HG03457 (cell line): ENCODE measurements around the gene PTCH1.

Experiments used
- ATAC-seq: cut with Tn5 transposase; IDR thresholded peaks from one replicate; pipeline ENCODE4 v1.9.1; 2021; ENCODE audit warnings: moderate number of reproducible peaks; ENCODE audit not compliant: unreplicated experiment

PTCH1 gene

DNA sequence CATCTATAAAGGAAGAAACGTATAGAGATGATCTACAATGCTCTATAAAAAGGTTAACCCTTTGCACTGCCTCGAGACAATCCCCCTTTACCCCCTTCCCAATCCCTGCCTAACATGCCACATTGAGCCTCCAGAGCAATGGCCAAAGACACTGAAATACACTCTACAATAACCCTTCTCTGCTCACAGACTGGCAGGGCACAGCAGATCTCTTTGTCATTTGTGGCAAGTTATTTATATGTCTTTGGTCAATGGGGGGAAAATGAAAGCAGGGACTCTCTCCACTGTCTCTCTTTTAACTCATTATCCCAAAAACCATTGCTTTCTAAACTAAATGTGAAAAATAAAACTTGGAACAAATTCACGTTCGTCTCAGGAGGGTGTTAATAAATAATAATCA lies 51.7 kb downstream of the PTCH1 start:
- no peak for ATAC-seq

DNA sequence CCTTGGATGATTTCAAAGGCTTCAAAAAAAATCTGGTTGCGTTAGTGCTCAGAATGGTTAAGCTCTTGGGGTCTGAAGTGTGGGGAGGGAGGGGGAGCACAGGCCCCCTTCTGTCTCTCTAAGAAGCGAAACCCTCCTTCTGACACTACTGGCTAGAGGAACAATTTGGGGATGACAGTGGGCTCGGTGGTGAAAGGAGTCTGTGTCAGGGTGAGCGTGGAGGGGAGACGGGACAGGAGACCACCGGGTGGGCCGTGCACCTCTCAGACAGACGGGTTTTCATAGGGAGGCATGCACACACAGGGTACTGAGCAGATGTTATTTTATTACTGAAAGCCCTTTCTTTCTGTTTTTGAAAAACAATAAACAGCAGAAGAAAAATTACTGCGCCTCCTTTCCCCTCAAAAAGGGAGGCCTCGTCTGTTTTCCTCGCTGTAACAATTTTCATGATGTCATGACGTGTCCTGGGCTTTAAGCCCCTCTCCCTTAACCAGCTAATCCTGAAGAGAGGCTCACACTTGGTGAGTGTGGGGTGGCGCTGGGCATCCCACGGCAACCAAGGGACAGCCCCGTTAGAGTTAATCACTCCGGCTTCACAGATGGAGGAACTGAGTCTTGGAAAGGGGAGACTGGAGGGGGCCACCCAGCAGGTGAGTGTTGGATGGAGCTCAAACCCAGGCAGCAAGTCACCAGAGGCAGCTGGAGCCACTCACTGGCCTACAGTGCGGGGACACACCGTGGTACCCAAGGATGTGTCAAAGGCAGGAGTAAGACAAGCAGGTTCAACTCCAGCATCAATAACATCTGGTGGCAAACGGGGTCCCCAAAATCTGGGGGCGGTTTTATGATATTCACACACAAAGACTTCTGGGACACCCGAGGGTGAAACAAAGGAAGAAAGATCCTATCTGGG lies 53.4 kb downstream of the PTCH1 start:
- peak; percentile 9 for ATAC-seq

DNA sequence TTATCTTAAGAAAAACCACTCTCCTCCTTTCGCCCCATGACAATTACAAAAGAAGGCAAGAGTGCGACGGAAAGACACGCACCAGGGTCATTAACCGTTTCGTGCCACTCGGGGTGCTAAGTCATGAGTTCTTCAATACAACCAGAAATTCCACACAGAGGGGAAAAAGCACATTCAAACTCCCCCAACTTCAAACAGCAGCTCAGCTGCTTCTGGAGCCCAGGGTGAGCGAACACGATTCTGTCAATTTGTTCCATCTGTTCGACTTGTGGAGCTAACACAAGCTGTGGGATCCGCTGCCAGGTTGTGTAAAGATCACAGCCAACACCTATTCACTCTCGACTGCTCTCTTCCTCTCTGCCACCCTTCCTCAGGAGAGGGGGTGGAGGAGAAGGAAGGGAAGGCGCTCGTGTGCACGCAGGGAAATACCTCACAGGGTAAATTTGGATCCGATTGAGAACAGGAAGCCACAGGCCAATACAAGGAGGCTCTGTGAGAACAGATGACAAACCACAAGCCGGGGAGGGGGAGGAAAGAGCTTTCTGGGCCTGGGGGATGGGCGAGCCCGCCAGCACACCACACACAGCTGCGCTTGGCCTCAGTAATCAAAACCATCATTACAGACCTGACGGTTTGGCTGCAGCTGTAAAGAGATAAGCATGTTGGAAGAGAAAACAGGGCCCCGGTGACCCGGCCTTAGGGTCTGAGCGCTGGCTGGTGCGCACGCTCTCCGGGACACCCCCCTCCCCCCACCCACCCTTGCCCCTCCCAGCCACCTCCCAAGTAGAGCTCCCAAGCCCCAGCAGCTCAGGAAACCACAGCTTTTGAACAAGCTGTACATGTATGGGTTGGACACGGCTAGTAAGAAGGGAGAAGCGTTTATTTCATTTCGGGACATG lies 54.3 kb downstream of the PTCH1 start:
- peak; percentile 87 for ATAC-seq

DNA sequence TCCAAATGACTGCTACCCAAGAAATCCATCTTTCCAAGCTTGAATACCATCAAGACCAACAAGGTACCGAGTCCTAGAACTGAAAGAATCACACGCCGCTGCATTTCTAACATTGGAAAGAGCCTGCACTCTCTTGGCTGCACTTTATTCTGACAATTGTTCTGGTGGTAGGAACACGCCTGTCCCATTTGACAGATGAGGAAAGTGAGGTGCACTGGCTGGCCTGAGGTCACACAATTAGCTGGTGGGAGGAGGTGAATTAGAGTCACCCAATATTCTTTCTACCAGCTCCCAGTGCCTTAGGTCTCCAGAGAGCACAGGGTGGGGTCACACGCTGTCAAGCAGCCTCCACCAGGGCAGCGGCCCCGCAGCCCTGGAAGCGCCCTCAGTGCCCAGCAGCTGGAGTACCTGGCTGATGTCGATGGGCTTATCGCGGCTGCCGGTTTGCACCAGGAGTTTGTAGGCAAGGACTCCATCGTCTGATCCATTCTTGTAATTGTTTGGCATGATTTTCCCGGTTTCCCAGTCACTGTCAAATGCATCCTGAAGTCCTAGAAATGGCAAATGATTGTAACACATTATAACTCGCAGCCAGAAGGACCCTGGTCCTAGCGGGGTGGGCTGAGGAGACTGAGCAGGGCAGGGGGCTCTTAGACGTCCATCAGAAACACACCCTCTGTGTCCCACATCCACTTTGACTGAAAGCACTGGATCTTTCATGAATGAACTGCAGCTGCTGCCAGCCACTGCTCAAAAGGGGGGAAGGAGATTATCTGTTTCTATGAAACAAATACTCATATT lies 55.1 kb downstream of the PTCH1 start:
- no peak for ATAC-seq

DNA sequence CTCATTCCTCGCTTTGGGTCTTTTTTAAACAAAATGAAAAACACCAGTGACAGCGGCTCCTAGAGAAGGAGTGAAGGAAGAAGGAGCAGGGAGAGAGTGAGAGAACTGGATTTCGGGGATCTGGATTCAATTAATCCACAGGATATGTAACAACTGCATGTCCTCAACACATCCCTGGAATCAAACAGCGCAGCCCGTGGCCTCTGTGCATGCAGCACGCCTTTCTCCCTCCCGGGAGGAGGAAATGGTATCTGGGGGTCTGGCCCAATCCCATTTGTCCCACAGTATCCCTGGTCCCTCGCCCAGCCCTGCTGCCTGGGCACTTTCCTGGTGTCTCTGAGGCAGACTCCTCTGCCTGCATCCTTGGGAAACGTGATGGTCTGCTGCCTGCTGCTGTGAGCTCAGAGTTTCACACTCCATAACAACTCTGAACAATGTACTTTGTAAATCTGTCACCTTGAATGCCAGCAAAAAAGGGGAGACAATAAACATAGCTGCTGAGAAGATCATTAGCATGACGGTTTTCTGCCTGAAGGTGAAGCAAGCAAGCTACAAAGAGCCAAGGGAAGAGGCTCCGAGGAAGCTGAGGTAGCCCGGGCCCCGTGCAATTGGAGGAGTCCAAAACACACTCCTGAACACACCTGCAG lies 56.1 kb downstream of the PTCH1 start:
- no peak for ATAC-seq

DNA sequence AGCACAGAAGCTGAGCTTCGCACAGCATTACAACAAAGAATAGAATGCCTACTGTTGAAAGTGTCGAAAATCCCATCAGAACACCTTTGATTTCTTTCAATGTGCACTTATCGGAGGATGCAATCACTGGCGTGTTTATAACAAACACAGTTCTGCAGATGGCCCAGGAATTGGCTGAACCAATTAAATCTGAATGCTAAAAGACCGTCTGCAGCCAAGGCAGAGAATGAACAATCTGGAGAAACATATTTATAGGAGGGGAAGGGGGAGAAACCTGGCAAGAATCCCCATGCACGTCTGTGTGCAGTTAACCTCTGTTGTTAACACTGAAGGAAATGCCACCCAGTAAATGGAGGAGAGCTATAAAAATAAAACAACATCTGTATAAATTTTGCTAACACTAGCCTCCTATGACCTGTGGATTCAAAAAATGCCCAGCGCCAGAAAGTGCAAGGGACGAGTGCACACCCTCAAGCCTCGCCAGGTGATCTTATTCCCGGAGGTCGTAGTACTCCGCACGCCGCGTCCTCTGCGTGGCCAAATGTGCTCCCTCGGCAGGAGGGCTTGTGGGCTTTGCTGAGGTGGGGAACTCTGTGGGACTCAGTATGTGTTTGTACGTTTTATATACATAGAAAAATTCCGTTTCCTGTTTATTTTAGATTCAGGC lies 56.8 kb downstream of the PTCH1 start:
- no peak for ATAC-seq

DNA sequence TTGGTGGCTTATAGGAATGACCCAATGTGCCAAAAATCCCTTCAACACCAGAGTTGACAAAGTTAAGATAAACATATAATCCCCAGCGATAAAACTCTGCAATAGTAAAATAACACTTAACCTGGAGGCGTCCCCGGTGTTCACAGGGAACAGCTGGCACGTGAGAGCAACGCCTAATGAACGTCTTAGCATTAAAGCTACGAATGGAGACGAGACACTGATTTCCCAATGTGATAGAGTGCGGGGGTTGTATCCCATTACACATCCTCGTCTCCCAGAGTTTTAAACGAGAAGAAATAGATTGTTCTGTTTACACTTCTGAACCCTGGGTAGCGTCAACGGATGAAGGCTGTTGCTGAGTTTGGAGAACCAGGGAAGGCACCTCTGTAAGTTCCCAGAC lies 57.6 kb downstream of the PTCH1 start:
- no peak for ATAC-seq

DNA sequence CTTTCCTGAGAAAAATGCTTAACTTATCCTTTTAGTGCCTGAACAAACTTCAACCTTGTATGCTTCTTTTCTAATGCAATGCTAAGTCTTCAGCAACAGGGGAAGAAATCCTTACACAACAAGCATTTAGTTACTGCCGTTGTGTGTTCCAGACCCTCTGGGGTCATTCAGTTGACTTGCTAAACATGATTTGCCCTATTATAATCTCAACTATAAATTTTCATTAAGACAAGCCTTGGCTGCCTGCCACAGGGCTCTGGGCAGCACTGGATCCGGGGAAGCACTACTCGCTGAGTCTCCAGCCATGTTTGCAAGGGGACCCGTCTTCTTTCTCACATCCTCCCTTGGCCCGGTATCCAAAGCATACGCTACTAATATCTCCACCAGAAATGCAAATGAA lies 58.1 kb downstream of the PTCH1 start:
- ATAC-seq: no peak

DNA sequence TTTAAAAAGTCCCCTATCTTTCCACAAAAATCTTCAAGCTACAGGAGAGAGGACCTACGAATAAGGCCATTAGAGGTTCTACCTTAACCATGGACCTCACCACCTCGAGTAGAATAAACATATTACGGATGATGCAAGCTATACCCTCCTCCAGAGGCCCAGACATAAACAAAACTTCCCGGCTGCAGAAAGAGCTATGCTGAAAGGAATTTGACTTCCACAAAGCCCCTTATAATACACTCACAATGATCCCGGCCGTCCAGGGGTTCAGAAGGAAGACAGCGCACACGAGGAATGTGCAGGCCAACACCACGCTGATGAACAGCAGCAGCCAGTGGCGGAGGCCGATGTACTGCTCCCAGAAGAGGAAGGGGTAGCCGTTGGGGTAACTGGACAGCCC lies 59.0 kb downstream of the PTCH1 start:
- no peak for ATAC-seq

DNA sequence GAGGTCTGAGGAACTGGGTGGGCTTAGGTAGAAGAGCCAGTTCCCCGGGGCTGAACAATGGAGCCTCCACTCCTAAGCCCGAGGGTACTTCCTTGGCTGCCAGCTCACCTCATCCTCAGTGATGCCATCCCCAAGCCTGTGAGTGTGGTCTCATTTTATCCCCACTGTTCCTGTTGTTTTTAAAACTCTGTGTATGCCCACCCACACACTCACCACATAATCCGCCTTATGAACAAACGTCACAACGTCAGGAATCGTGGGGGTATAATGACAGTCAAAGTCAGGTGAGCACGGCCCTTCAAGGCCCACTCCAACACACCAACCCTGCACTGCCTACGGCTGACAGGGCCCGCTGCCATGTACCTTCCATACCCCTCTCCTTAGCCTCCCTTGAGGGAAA lies 61.1 kb downstream of the PTCH1 start:
- no peak for ATAC-seq

DNA sequence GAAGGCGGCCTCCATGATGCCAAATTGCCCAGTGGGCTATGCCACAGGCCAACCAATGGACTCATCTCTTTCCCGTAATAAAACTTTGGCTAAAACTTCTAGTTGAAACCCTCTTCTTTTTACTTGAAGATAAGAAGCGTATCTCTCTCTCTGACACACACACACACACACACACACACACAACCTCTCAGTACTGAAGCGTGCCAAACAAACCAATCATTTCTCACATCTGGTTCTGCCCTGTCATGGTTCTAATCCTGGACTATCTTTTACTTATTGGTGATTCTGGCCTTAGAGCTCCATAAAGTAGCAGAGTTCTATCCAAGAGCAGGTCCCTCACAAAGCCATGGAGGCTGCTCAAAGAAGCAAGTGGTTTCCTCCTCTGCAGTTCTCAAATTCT lies 64.6 kb downstream of the PTCH1 start:
- ATAC-seq: no peak

DNA sequence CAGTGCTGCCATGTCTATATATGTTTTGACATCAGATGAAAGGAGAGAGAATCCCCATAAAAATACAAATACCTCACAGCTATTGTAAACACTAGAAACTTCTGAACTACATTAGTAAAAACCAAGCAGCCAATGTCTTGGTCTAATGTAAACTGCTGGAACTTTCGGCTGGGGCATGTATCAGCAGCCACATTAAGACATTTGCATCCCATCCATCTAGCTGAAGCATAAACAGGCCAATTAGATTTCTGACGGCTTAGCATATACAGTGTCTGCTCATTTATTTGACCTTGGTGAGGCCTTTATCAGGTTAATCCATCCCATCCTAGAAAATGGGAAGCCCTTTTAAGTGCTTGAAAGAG lies 65.7 kb downstream of the PTCH1 start:
- ATAC-seq: no peak

DNA sequence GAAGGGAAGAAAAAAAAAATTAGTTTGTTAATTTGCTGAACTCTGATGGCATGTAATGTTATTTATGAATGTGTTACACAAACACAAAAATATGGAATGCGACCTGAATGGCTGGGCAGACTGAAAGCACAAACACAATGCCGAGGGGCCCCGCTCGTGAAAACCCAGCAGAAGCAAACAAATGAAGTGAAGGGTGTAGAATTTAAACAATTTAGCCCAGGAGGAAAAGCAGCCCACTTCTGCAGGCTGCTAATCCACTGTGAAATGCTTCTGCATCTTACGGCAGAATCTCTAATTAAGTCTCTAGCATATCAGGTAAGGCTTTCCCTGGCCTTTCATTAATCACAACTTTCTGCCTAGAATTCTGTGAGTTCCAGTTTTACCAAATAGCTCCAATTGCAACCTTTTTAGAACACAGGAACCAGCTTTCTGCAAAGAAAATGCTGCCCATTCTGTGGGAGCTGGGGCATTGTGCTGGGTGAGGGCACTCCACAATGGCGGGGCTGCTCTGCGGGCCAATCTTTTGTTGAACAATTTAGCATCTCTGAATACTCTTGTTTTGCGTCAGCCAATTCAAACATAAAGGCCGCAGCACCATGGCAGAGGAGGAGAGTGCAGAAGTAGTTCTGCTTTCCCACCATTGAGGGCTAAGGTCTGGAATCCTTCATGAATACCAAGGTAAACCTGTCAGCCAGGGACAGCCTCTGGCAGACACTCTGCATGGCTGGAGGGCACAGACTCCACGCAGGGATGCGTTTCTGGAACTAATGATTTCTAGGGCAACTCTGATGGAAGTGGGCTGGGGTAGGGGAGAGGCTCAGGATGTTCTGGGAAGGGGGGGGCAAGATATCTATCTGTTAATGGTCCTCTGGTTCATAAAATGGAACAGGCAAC lies 66.4 kb downstream of the PTCH1 start:
- no peak for ATAC-seq

DNA sequence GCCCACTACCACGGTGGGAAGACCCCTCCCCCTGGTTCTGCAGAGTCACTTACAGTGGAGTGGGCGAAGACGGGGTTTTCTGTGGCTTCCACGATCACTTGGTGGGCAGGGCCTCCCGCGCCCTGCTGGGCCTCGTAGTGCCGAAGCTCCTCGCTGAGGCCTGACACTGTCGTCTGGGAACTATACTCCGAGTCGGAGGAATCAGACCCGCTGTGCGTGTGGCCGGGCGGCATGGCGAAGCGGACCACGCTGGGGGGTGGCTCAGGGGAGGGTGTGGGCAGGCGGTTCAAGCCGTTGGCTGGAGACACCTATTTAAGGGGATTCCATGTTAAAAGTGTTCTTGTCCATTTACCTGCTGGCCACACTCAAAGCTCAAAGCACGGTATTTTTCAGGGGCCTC lies 67.8 kb downstream of the PTCH1 start:
- no peak for ATAC-seq

DNA sequence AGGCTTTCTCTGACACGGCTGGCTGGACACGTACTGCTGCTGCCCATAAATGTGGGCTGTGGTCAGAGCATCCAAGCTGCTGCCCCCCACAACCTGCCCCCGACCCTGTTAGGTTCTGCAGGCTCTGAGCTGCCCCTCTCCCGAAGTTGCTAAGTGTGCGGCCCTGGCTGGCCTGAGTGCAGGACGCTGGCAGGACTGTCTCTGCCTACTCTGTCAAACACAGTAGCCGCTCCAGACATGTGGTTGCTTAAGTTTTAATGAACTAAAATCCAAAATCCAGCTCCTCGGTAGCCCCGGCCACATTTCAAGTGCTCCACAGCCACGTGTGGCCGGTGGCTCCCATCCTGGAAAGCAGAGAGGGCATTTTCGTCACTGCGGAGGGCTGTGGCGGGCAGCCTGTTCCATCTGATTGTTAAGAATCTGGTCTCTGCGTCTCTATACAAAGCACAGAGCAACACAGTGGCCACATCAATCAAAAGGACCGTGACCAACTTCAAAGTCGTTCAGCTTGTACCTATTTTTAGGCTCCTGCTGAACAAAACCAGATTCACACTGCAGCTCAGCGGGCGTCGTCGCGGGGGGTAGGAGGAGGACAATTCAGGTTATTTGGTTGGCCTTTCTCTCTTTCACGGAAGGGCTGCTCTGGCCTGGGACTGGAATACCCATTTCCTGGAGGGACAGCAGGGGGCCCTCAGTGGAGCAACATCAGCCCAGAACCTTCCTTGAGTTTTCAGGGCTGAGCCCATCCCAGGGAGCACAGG lies 68.9 kb downstream of the PTCH1 start:
- ATAC-seq: no peak

DNA sequence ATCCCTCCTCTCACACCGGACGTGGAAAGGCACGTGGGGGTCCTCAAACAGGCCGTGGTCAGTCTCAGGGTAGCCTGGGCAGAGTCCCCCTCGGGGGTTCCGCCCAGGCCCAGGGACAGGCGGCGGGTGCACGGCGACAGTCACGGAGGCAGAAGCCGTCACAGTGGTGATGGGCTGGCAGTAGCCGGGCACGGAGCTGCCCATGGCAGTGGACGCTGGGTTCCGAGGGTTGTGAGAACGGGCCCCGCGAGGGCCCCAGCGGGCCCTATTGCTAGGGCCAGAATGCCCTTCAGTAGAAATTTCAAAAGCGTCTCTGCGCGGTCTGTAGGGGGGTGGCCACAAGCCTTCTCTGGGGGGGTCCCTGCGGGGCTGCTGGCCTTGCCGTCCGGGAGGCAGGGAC lies 69.8 kb downstream of the PTCH1 start:
- no peak for ATAC-seq

DNA sequence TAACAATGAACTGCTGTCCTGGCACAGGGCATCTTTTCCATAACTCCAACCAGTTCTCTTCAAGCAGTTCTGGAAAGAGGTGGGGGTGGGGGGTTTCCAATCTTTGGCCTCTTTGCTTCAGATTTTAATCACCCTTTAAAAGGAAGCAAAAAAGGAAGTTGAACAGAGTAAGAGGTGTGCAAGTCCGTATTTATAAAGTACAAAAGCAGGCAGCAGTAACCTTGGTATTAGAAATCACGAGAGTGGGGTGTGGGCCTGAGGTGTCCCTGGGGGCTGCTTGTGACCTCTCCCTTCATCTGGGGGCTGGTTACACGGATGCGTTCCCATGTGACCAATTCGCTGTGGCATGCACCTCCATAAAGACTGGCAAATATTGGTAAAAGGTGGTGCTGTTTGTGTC lies 70.5 kb downstream of the PTCH1 start:
- no peak for ATAC-seq

DNA sequence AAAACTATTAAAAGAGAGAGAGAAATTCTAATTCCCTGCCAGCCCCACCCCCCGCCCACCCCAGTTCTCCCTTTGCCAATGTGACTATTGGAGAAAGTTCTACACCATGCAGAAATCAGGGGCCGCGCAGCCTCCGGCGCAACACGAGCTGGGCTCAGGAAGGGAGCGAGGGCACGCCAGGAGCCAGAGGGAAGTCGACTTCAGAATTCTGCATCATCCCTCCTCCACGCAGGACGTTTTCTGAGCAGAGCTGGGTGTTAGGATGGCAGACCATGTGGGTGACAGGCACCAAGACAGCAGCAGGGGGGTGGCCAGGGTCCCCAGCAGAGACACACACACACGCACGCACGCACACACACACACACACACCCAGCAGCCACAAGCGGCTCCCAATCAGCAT lies 72.6 kb downstream of the PTCH1 start:
- no peak for ATAC-seq

DNA sequence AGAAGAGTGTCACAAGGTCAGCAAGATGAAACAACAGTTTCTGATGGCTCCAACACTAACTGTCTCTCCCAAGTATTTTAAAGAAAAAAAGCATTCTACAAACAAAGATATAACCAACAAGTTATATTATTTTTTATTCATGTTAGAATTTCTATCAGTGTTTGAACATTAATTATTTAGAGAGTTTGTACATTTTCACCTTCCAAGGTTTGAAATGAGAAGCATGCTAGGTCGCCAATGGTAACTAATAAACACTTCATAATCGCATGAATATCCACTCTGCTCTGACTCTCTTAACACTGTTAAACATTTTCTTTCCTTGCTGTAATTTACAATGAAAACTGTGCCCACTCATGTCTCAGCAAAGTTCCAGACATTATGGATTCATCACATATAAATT lies 73.5 kb downstream of the PTCH1 start:
- ATAC-seq: no peak
